ACHN (cell line): ENCODE results near the gene SH3RF2.
"Not testable (repeated sequence)": the region's sequence is repeated elsewhere in the genome, so short reads cannot be mapped to it uniquely, and the experiment has no call there.

Source experiments
- DNase-seq: peaks from one replicate; pipeline ENCODE4 v3.0.0-alpha.2; 2015
- in situ Hi-C: cut with HindIII; loops from 2 replicates; pipeline ENCODE4 v1.10.0; 2017; ENCODE audit warnings: low sequenced_read_pairs, low pct_ligation_motif_present, low pct_unique_long_range_greater_than_20kb

The SH3RF2 gene, protein sequence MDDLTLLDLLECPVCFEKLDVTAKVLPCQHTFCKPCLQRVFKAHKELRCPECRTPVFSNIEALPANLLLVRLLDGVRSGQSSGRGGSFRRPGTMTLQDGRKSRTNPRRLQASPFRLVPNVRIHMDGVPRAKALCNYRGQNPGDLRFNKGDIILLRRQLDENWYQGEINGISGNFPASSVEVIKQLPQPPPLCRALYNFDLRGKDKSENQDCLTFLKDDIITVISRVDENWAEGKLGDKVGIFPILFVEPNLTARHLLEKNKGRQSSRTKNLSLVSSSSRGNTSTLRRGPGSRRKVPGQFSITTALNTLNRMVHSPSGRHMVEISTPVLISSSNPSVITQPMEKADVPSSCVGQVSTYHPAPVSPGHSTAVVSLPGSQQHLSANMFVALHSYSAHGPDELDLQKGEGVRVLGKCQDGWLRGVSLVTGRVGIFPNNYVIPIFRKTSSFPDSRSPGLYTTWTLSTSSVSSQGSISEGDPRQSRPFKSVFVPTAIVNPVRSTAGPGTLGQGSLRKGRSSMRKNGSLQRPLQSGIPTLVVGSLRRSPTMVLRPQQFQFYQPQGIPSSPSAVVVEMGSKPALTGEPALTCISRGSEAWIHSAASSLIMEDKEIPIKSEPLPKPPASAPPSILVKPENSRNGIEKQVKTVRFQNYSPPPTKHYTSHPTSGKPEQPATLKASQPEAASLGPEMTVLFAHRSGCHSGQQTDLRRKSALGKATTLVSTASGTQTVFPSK

DNA sequence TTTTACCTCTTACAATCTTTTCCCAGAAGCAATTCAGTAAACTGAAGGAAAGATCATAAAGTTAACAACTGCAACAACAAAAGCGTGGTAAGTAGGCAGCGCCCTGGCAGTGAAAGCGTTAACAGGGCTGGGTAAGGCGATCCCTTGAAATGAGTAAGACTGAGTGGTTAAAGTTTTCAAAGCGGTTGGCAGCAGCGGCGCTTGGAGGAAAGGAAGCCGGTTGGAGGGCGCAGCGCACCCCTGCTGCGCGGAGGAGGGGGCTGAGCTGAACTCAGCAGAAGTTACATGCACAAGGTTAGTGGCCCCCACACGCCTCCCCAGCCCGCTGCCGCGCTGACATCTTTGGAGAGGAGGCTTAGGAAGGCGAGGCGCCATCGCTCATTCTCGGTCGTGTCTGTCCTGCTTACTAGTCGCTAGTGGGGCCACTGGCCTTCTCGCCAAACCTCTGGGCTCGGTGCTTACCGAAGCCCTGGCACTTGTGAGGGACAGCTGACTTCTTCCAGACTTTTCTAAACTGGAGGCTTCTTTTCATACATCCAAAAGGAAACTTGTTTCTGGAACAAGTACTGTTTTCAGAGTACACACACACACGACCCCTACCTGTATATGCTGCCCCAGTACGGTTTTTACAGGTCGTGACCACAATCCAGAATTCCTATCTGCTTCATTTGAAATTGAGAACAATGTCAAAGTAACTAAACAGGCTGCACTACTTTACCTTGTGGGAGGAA is at the start of gene SH3RF2:
SH3RF2 (plus strand) TSS at position 178 of the 731 bp plus-strand sequence. CDS start 1,351 bp downstream, outside the sequence.
- in situ Hi-C loops, result no loop called here
- DNase-seq, result peak; percentile 89

DNA sequence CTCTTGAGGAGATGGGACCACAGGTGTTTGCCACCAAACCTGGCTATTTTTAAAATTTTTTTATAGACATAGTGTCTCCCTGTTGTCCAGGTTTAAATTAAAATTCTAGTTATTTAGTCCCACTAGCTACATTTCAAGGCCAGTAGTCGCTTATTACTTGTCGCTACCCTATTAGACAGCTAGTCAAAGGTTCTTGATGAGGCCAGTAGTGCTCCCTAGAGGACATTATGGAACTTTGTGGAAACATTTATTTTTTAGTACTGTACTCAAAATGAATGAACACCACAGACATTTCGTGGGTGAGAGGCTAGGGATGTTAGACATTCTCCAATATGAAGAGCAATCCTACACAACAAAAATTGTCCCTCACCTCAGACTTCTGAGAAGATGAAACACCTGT is 49.2 kb upstream of the SH3RF2 start:
- DNase-seq, result no peak
- in situ Hi-C loops, result no loop called here

DNA sequence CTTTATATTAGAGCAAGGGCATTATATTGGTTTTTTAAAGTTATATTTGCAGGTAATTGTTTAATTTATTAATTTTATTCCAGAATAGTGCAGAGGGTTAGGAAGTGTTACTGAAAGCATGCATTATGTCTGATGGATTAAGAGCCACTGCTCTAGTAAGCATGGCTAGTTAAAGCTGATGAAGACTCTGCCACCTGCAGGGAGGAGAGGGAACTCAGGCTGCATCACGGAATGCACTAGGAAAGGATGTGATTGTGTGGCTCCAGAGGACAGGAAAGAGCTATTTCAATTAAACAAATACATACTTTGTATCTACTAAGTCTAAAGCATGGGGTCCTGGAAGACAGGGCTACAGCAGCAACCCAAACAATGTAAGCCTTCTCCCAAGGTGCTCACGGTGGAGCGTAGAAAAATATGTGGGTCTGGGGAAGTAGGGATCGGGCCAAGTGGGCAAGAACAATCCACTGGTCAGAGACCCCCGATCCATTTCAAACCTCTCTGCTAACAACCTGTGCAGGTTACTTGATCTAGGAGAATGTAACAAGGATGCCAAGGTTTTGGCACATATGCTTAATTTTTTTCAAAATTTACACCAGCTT is 48.3 kb upstream of the SH3RF2 start:
- DNase-seq, result peak; percentile 51
- in situ Hi-C loops, result no loop called here

DNA sequence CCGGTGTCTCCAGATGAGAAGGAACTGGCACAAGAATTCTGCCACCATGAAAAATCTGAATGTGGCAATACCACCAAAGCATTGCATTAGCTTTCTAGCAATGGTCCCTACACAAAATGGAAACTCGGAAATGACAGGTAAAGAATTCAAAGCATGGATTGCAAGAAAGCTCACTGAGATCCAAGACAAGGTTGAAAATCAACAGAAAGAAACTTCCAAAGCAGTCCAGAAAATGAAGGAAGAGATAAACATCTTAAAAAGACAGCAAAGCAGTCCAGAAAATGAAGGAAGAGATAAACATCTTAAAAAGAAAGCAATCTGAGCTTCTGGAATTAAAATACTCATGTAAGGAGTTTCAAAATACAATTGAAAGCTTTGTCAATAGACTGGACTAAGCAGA is 46.8 kb upstream of the SH3RF2 start:
- in situ Hi-C loops, result no loop called here
- DNase-seq, result no peak

DNA sequence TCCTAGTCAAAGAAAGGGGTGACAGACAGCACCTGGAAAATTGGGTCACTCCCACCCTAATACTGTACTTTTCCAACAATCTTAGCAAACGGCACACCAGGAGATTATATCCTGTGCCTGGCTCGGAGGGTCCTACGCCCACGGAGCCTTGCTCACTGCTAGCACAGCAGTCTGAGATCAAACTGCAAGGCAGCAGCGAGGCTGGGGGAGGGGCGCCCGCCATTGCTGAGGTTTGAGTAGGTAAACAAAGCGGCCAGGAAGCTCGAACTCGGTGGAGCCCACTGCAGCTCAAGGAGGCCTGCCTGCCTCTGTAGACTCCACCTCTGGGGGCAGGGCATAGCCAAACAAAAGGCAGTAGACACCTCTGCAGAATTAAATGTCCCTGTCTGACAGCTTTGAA is 45.0 kb upstream of the SH3RF2 start:
- DNase-seq, in situ Hi-C loops: not testable (repeated sequence)

DNA sequence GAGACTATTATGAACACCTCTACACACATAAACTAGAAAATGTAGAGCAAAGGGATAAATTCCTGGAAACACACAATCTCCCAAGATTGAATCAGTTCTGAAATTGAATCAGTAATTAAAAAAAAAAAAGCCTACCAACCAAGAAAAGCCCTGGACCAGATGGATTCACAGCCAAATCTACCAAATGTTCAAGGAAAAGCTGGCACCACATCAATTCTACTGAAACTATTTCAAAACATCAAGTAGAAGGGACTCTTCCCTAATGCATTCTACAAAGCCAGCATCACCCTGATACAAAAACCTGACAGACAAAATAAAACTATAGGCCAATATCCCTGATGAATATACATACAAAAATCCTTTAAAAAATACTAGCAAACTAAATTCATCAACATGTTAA is 38.2 kb upstream of the SH3RF2 start:
- no peak for DNase-seq
- in situ Hi-C loops, result no loop called here

DNA sequence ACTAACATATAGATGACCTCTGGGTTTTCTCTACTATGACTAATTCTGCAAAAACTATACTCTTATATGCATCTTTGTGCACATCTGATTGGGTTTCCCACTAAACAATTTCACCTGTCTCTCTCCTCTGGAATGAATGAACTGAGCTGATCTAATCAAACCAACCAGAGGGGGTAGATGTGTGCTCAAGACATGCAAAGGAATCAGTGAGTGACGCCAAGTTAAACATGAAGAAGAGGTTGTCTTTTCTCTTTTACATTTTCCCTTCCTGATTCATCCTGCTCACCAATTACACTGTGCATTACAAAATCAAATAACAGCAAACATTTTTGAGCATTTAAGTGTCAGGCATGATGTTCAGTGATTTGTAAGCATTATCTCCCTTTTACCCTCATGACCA is 34.0 kb upstream of the SH3RF2 start:
- in situ Hi-C loops, result no loop called here
- no peak for DNase-seq

DNA sequence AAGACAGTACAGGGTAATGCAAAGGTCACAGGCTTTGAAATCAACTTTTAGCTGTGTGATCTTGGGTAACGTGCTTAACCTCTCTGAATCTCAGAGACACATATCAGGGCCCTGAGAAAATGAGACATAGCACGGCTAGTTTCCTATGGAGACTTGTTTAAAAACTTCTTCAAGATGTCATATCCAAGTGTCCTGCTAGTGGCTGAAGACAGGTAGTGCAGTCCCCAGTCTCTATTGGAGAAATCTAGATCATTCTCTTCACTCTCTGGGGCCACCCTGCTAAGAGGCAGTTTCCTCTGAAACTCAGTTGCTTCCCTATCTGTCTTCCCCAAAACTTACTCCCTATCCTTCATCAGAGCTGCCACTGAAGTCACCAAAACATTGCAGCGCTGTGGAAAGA is 33.3 kb upstream of the SH3RF2 start:
- peak; percentile 13 for DNase-seq

DNA sequence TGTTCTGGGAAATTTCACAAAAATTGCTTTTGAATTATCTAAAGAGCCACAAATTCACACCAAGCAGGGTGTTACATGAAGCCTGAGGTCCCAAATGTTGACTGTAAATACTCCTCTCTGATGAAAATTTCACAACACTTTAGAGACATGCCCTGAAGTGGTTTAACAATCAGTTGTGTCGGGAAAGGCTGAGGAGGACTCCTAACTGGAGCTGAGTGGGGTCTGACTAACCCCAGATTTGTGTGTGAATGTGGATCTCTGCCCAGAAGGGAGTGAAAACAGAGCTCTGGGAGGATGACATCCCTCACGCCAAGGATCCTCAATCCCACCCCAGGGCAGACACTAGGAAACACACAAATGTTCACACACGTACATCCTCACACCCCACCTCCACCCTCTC is 32.5 kb upstream of the SH3RF2 start:
- in situ Hi-C loops, result no loop called here
- DNase-seq, result no peak

More for the DNA sequence above, 33.3 kb upstream of the SH3RF2 start:
- in situ Hi-C loops, result no loop called here

DNA sequence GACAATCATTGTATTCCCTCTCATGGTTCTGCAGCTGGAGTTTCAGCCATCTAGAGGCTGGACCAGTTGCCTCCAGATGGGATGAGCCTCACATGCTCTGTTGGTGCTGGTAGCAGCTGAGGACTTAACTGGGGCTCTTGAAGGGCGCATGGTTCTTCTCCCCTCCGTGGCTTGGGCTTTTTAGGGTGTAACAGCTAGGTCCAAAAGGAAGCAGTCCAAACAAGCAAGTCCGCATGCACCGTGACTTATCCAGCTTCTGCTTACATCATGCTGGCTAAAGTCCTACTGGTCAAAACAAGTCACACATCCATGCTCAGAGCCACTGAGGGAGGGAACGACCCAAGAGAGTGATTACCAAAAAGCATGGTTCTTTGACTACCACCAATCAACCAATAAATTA is 31.6 kb upstream of the SH3RF2 start:
- no peak for DNase-seq
- in situ Hi-C loops, result no loop called here

DNA sequence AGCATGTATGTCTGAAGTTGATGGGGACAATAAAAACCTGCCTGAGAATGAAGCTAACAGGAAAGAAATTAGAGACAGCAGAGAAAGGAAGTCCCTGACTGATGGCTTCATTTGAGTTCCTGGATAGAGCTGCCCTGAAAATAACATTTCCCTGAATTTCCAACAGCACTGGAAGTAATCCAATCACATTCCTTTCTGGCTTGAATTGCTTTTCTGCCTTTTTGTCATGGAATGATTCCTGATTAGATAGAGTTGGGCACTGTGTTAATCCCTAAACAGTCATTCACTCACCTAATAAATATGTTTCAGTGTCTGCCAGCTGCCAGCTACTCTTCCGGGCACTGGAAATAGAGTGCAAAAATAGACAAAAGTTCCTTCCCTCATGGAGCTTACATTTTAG is 30.0 kb upstream of the SH3RF2 start:
- in situ Hi-C loops, result no loop called here
- DNase-seq, result no peak

DNA sequence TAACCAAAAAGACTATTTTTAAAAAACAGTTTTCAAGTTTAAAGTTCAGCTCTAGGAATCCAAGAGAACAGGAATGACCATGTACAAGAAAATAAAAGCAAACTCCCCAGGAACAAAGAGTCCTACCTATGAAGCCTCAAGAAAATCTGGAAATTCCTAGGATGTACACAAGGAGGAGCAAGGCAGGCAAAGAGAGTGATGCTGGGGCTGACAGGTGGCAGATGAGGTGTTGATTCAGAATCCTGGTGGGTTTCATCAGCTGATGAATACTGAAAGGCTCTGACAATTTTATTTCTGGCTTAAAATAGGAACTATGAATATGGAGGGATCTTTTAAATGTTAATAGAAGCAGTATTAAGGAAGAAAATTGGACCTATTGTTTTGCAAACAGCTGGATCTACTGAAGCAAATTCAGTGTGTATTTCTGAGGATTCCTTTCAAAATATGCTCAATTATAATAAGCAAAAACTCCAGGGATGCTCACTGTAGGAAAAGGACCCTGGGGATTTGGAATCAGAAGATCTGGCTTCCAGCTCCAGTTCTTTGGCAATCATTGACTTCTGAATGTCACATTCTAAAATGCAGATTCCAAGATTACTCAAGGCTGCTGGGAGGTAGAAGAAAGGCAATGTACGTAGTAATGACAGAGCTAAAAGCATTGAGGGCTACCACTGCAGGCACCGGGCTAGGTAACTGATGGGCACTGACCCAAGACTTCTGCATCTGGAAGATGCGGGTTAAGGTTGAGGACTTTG is 28.0 kb upstream of the SH3RF2 start:
- DNase-seq, result peak; percentile 31
- in situ Hi-C loops, result no loop called here

DNA sequence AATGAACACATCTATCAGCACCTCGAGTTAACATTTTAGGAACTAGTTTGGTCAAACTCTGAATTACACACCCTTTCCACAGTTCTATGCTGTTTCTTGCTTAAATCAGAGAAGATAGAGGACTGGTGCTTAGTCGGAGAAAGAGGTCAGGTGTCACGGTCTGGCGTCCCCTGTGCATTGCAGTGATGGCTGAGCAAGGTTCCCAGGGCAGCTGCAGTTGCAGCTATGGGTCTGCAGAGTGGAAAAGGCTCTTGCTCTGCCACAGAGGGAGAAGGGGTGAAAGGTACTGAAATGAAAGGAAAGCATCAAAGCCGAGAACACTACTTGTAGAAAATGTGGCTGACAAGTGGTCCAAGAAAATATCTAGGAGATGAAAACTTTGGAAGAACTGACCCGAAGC is 25.2 kb upstream of the SH3RF2 start:
- DNase-seq, result no peak
- in situ Hi-C loops, result no loop called here

DNA sequence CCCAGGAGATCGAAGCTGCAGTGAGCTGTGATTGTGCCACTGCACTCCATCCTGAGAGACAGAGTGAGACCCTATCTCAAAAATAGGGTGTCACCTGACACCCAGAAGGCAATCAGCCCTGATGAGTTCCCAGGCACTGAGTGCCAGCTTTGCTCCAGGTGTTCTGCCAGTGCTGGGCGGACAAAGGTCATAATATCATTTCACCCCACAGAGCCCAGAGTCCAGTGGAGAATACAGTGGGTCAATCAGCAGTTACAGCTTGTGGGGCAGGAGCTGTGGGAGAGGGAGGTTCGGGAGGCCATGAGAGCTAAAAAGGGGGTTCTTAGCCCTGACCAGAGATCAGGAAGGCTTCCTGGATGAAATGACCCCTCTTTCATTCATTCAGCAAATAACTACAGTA is 24.4 kb upstream of the SH3RF2 start:
- in situ Hi-C loops, result no loop called here
- no peak for DNase-seq

DNA sequence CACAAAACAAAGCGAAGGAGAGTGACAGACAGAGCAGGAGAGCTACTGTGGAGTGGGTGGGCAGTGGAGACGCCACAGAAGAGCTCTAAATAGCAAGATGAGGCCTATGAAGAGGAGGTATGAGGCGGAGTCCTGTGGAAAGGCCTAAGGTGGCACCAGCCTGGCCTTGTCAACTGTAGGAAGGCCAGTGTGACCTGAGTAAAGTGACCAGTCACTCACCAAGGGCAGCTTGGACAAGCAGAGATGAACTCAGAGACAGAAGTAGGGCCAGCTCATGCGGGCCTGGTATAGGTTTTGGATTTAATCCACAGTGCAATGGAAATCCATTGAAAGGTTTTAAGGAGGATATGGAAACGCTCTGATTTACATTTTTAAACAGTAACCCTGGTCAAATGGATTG is 23.8 kb upstream of the SH3RF2 start:
- DNase-seq, result no peak

DNA sequence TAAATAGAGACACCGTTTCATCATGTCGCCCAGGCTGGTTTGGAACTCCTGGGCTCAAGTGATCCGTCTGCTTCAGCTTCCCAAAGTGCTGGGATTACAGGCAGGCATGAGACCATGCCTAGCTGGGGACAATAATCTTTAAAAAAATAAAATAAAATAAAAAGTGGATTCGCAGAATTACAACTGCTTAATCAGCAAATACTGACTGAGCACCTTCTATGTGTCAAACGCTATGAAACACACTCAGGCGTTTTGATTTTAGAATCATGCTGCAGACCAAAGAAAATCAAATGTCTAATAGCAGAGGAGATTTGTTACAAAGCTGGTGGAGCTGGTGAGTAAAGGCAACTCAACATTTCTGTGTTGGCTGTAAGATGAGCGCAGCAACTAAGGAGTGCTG is 22.7 kb upstream of the SH3RF2 start:
- no peak for DNase-seq
- in situ Hi-C loops, result no loop called here

More for the DNA sequence above, 23.8 kb upstream of the SH3RF2 start:
- in situ Hi-C loops, result no loop called here

DNA sequence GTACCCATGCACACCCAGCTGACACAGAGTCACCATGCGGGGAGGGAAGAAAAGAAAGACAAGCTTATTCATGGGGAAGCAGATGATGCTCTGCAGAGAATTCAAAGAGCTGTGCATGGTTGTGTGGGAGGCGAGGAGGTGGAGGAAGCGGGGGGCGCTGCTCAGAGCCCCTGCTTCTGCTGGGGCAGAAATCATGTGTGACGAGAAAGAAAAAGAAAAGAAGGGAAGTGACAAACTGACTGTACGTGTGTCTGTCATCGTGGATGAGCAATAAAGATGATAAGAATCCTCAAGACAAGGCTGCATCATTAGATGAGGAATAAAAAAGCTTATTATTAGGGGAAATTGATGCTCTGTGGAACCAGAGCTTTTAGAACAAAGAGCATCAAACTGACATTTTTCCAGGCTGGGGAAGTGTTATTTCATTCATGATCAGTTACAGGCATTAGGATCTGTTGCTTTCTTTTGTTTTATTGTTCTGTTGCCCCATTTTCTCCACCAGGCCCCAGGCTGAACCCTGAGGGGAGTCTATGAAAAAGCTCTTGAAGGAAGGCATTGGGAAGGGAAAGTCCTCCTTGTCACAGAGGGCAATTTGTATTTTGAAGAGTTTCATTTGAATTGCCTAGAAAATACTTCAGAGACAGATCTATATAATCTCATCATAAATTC is 20.3 kb upstream of the SH3RF2 start:
- in situ Hi-C loops, result no loop called here
- no peak for DNase-seq

DNA sequence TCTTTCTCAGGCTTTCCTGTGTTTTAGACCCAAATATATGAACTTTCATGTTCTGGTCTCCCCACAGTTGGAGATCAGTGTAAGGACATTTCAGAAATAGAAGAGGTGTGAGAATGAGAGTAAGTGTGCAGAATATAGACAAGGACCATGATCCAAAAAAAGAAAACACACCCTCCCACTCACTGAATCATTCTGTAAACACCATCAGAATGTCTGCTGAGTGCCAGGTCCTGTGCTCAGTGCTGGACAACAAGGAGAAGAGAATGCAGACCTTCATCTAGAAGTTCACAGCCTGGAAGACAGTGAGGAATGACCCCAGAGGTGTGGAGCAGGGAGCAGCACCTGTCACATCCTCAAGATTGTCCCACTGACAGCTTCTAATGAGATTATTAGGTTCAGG is 19.1 kb upstream of the SH3RF2 start:
- DNase-seq, result no peak
- in situ Hi-C loops, result no loop called here
